Skin of body (tissue), 2 donors: ENCODE results near the gene SLC44A4. TPM values are rescaled to one million over a fixed set of nuclear protein-coding genes. Genes with fewer than 3 reads are reported as not detected.
"Not testable (repeated sequence)": the region's sequence is repeated elsewhere in the genome, so short reads cannot be mapped to it uniquely, and the experiment has no call there.

Experiments used
- DNase-seq: peaks from one replicate; lab custom pipeline; 2025; lab: John Stamatoyannopoulos, UW
- total RNA-seq: library from RNA; depleted of rRNA; stranded (reverse); fragments of >200 nt; gene quantifications from one replicate; pipeline ENCODE4 v1.2.3, GENCODE V29; 2014

SLC44A4 gene
- total RNA-seq, 1 donor from 2014 or later, result 0.10 TPM

DNA sequence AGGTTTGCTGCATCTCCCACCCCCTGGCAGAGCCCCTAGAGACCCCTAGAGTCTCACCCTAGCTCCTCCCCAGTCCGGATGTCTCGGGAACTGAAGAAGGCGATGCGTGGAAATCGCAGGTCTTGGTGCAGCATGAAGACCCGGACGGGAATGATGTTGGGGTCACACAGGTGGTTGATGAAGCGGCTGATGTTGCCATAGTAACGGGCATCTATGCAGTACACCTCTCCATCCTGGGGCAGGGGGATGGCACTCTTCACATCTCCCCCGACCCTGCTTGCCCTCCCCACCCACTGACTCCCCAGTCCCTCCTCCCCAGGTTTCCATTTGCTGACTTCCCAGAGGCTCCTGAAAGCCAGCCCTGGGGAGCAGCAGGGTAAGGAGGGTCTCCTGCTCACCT, 1.8 kb upstream of the SLC44A4 start:
- DNase-seq, result no peak

- no peak for DNase-seq
Measured at GRCh38 chr6:31879901-31880300, 1.1 kb upstream of the SLC44A4 start.

GRCh38 chr6:31879143-31879542, 346 bp upstream of the SLC44A4 start:
- DNase-seq, result no peak

DNA sequence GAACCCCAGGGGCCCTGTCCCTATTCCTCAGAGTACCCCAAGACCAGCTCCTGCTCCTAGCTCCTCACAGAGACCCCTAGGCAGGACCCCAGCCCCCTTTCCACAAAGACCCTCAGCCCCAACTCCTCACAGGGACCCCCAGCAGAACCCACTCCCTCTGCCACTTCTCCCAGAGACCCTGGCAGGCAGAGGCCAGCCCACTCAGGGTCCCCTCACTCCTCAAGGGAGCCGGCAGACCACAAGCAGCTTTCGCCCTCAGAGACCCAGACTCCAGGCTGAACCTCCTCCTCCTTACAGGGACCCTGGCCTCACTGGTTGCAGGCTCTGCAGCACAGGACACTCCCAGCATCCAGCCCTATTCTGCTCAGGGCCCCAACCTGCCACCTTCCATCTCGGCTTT, 575 bp downstream of the SLC44A4 start:
- no peak for DNase-seq

DNA sequence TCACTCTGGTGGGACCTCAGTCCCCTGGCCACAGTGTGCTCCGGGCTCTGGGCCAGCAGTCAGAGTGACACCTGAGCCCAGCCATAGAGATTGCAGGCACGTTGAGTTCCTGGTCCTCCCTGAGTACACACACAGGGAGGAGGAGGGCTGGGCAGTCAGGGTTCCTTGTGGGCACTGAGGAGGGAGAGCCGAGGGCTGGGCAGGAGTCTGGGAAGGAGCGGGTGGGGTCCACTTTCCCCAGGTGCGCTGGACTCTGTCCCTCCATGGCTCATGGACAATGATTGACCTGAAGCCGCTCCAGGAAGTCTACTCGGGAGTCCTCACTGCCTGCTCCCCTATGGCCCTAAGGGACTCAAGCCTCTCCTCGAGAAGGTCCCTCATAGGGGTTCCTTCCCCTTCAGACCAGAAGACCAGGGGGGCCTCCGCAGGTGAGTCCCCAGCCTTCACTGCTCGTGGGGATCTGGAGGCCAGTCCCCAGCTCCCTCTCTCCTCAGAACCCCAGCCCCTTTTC, 1.1 kb downstream of the SLC44A4 start:
- no peak for DNase-seq

DNA sequence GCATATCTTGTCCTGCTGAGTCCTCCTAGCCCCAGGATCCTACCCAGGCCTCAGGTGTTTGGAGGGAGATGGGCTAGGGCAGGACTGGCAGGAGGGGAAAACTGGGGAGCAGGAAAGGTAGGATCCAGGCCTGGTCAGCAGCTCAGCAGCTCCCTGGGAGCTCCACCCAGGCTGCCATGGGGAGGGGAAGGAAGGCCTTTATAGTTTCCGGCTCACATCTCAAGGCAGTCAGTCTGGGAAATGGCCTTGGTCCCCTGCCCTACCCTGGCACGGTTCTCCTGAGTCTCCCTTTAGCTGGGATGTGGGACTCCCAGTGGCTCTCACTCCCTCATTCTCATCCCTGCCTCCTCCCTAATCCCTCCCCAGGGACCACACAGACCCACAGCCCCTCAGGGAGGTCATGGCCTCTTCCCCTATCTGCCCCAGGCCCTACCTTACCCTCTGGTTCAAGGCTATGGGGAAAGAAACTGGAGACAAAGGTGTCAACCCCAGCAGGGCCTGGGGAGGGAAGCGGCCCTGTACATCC, 1.6 kb downstream of the SLC44A4 start:
- DNase-seq, result no peak

DNA sequence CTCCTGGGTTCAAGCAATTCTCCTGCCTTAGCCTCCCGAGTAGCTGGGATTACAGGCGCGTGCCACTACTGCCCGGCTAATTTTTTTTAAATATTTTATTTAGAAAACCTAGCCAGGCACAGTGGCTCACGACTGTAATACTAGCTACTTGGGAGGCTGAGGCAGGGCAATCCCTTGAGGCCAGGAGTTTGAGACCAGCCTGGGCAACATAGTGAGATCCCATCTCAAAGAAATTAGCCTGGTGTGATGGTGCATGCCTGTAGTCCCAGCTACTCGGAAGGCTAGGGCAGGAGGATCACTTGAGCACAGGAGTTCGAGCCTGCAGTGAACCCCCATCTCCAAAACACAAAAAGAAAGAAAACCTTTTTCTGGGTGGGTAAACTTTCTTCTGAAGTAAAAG, 2.4 kb downstream of the SLC44A4 start:
- DNase-seq, result no peak

- no peak for DNase-seq
Measured at GRCh38 chr6:31875877-31876276, 2.9 kb downstream of the SLC44A4 start.

DNA sequence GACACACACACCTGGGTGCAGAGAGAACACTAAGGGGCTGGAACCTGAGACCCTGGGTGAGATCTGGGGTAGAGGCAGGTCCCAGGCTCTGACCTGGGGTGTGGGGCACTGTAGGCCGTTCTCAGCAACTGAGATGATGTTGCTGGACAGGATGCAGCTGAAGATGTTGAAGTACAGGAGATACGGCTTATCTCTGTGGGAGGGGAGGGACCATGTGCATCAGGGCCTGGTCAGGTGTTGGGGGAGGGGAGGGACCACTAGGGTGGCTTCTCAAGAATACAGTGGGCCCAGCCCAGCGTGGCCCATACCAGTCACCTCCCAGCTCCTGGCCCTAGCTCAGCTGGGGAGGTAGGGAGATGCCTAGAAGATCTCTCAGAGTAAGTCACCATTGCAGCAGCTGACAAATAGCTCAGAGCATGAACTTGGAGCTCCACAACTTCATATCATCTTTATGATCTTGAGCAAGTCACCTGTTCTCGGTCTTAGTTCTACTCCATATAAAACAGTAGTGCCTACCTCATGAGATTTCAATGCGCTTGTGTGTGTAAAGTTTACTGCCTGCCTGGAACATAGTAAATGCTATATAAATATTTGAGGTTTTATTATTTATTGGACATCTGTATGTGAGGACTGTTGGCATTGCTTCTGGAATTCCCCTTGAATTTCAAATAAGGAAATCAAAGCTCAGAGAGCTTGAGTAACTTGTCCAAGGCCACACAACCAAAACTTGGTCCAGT, 3.8 kb downstream of the SLC44A4 start:
- DNase-seq, result no peak

- DNase-seq, result no peak
Measured at GRCh38 chr6:31874084-31874670, 4.6 kb downstream of the SLC44A4 start.

DNA sequence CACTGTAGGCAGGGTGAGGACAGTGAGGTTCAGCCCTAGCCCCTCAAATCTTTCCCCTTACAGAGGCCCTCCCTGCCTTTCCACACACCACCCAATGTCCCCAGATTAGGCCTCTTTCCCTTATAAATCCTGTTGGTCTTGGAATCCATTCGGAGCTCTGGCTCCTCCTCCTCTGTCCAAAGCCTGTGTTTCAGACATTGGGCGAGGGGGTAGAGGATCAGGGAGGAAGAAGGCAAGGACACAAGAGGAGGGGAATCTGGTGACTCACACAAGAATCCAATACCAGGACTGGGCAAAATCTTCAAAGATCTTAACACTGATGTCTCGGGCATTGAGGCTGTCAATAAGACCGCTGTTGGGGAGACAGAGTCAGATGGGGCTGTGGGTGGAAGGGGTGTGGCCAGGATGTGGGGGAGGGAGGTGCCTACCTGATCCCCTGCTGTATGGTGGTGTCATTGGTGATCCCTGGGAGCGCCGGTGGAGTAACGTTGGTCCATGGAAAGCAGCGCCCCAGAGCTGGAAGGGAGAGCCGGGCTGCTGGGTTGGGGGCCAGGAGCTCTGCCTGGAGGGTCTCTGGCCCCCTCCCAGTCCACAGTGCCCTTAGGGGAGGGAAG, 7.6 kb downstream of the SLC44A4 start:
- no peak for DNase-seq

GRCh38 chr6:31870385-31870921, 8.3 kb downstream of the SLC44A4 start:
- no peak for DNase-seq

DNA sequence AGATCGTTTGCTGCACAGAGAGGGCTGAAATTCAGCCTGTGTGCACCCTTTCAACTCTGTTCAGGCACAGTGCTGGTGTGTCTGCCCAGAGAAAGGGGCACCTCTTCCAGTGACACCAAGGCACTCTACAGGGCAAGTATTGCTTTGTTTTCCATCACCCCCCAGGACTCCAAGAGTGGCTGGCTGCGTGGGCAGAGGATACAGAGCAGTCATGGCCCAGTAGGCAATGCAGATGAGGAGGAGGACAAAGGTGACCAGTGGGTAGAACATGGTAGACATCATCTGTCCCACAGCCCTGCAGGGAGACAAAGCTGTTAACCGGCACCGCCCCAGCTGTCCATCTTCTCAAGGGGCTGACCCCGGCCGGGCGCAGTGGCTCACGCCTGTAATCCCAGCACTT, 9.5 kb downstream of the SLC44A4 start:
- no peak for DNase-seq

- DNase-seq, result not testable (repeated sequence)
Measured at GRCh38 chr6:31868658-31868971, 10.2 kb downstream of the SLC44A4 start.

DNA sequence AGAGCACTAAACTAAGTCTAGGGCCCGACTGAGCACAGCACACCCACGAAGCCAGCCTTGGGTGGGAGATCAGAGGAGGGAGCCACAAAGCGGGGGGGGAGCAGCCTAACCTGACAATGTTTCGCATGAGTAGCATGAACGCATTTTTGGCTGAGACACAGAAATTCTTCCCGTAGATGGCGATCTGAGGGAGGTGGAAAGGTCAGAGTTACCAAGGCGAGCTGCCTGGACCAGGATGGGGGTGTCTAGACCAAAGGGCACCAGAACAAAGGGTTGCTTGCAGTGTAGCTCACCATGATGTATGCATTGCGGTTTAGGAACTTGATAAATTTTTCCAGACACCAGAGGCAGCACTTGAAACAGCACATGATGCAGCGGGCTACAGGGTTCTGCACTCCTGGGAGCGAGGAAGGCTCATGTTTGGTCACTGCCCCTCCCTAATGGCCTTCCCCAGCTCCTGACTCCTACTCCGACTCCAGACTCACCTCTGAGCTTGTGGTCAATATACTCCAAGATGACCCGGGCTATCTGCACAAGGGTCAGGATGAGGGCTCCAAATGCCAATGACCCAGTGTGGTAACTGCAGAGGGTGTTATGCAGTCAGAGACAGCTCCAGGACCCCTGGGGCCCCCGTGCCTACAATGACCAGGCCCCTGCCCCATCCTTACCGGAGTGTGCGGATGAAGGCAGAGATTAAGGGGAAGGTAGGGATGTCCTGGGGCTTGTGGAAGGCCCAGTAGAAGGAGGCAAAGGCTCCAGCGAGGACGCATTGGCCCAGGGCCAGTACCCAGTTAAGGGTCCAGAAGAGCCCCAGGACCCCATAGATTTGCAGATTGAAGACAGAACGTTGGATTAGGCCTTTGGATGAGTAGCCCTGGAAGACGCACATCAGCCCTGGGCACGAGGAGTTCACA, 13.3 kb downstream of the SLC44A4 start:
- no peak for DNase-seq

DNA sequence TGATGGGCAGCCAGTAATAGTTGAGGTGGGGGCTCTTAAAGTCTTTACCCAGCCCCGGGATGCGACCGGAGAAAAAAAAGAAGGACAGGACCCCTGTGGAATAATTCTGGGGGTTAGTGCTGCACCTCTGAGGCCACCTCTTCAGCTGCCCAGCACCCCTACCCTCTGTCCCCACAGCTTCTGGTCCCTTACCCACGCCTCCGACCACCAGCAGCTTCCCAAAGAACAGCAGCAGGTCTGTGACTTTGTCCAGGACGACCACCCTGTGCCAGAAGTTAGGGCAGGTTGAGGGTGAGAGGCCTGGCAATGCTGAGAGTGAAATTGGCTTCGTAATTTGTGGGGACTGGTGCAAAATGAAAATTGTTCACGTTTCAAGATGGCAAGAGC, 14.0 kb downstream of the SLC44A4 start:
- no peak for DNase-seq

GRCh38 chr6:31864123-31864562, 14.7 kb downstream of the SLC44A4 start:
- not testable (repeated sequence) for DNase-seq

GRCh38 chr6:31862344-31863235, 16.2 kb downstream of the SLC44A4 start, which contains the start of gene NEU1:
Gene NEU1, minus strand, starts transcription at chr6:31862821. Its CDS starts 45 bp downstream, at chr6:31862776.
- peak; percentile 100 for DNase-seq

- DNase-seq, result no peak
Measured at GRCh38 chr6:31861919-31862343, 16.9 kb downstream of the SLC44A4 start.

DNA sequence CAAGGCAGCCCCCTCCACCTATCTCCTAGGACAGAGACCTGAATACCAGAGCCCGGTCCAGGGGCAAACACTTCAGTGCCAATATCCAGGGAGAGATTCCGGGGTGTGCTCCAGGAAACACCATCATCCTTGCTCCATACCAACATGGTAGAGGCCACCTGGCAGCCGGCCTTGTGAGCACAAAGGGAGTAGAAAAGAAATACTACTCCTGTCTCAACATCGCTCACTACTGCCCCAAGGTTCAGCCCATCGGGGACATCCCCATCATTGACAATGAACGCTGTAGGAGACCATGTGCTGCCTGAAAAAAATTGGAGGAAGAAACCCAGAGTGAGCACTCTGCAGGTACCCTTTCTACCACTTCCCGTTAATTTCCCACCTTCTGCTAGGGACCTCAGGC, 17.6 kb downstream of the SLC44A4 start:
- DNase-seq, result no peak
